ENCODE measurements around the gene MAN1B1.

The MAN1B1 gene

DNA sequence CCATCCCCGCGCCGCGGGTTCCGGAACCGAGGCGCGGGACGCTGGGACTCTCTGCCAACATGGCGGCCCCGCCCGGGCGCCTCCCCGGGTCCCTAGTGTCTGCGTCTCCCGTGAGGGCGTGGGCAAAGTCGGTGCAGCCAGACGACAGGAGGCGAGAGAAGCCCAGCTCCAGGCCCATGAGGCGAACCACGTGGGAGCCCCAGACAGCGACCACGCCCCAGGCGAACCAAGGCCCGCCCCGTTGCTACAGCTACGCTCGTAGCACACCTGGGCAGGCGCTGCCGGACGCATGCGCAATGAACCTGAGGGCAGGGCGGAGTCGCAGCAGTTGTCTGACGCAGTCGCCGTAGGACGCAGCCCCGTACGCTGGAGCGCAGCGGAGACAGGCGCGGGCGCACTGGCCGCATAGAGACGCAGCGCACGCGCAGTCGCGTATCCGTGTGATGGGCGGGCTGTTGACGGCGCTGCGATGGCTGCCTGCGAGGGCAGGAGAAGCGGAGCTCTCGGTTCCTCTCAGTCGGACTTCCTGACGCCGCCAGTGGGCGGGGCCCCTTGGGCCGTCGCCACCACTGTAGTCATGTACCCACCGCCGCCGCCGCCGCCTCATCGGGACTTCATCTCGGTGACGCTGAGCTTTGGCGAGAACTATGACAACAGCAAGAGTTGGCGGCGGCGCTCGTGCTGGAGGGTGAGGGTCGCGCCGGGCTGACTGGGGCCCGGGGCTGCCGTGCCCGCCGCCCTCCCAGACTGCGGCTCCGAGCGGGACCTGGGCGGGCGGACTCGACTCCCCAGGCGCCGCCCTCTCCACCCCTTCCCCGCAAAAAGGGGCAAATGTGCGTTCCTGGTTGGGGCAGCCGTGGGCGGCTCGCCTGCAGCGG is at the start of gene MAN1B1:
Gene MAN1B1 (plus strand): TSS at position 455 of the 878 bp plus-strand sequence. CDS start 15 bp downstream, at position 470.
- peak; percentile 99 for DNase-seq (ENCODE audit: low spot score)

GRCh38 chr9:137037035-137037434 is 49.8 kb upstream of the MAN1B1 start:
- no peak for DNase-seq (ENCODE audit: low spot score)

GRCh38 chr9:137037483-137037882 is 49.3 kb upstream of the MAN1B1 start:
- no peak for DNase-seq (ENCODE audit: low spot score)

- DNase-seq (ENCODE audit: low spot score) = no peak
These were observed 47.9 kb upstream of the MAN1B1 start for GRCh38 chr9:137038916-137039315.

- DNase-seq (ENCODE audit: low spot score) = no peak
These were observed 47.0 kb upstream of the MAN1B1 start for GRCh38 chr9:137039611-137040366.

DNA sequence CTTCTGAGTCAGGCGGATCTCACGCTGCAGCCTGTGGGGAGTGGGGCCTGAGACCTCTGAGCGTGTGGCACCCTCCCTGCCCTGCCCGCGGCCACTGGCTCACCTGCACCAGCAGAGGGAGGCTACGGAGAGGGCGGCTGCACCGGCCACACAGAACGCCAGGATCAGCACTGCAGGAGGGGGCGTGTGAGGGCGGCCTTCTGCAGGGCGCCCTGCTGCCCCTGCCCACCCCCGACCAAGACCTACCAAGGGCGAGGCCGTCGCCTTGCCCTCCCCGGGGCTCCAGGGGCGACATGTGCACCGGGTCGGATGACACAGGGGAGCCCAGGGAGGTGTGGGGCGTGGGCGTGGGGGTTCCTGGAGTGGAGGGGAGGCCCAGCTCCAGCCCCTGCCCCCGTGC is 46.2 kb upstream of the MAN1B1 start:
- no peak for DNase-seq (ENCODE audit: low spot score)

- DNase-seq (ENCODE audit: low spot score) = no peak
These were observed 45.7 kb upstream of the MAN1B1 start for GRCh38 chr9:137041124-137041523.

DNA sequence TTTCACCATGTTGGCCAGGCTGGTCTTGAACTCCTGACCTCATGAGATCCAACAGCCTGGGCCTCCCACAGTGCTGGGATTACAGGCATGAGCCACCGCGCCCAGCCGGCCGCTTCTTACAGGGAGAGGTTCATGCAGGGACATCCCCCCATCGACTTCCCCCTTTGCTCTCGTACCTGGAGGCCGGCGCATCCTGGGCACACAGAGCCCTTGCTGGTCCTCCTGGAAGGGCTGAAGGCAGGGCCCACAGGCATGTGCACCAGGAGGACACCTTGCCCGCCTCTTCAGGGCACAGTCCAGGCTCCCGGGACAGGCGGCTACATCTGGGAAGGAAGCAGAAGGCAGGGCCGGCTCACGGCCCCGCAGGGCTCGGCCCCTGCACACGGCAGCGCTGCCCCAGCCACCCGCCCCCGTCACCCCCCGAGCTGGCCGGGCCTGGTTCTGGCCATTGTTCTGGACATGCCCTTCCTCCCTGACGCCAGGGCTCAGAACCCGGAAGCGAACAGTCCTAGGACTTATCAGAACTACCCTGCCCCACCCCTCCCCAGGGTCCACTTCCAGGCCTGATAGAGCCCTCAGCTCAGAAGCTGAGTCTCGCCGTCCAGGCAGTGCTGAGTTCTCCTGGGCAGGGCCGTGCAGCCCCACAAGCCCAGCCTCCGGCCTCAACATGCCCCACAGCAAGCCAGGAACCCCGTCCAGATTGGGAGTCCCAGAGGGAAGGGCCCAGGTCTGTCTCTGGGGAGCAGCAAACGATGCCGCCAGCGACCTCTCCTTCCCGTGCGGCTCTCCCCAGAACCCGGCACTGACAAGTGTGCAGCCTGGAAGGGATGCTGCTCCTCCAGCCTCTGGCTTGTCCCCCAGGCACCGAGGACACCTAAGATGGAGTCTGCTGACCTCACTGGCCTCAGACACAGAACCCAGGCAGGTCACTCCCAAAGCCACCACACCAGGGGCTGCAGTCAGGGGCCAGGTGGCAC is 43.7 kb upstream of the MAN1B1 start:
- no peak for DNase-seq (ENCODE audit: low spot score)

GRCh38 chr9:137044037-137044436 is 42.7 kb upstream of the MAN1B1 start:
- DNase-seq (ENCODE audit: low spot score) = no peak

DNA sequence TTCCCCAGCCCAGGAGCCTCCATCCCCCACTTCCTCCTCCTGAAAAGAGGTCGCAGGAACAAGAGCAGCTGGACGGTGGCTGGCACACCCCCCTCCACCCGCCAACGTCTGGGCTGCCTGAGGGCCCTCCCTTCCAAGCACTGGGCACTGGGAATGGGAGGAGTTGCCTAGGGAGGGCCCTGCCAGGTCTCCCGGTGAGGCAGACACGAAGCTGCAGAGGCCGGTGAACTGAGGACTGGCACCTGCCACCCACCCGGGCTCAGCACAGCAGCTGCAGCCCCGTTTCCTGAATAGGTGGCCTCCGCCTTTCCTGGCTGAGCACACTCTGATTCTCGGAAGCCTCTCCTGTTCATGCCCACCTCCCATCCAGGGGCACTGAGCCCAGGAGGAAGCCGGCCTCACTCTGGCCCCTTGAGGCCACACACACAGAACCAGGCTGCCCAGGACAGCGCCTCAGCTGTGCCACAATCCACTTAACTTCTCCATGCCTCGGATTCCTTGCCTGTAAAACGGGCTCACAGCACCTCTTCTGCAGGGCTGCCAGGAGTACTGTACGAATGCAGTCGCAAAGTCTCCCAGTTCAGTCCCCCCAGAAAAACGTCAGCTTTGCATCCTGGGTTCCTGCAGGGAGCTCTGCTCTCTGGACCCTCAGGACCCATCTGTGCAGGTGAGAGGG is 42.1 kb upstream of the MAN1B1 start:
- DNase-seq (ENCODE audit: low spot score) = no peak

DNA sequence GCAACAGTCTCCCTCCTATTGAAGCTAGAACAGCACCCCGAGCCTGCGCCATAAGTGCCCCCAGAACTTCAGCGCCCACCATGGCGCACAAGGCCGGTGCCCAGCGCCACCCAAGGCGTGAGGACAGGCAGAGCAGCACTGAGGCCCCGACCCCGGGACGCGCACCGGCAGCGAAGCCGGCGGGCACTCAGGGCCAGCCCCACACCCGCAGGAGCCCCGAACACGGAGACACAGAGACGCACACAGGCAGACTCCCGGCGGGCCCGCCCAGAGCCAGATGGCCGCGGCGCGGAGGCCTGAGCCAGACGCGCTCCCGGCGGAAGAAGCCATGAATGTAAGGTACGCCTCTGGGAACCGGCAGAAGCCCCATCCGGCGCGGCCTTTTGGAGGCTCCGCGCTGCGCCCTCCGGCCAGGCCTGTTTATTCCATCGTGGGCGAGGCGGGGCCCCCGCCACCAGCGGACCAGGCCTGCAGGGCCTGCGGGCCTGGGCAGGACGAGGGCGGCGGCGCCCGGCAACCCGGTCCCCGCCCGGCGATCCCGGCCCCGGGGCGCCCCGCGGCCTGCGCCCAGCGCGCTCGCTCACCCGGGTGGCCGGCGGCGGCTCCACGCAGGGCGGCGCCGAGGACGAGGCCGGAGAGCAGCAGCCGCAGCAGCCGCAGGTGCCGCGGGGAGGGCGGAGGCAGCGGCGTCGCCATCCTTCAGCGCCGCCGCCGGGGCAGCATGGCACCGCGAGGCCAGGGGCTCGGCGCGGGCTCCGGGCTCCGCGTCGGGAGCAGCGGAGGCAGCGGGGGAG is 41.3 kb upstream of the MAN1B1 start:
- DNase-seq (ENCODE audit: low spot score) = peak; percentile 77

DNA sequence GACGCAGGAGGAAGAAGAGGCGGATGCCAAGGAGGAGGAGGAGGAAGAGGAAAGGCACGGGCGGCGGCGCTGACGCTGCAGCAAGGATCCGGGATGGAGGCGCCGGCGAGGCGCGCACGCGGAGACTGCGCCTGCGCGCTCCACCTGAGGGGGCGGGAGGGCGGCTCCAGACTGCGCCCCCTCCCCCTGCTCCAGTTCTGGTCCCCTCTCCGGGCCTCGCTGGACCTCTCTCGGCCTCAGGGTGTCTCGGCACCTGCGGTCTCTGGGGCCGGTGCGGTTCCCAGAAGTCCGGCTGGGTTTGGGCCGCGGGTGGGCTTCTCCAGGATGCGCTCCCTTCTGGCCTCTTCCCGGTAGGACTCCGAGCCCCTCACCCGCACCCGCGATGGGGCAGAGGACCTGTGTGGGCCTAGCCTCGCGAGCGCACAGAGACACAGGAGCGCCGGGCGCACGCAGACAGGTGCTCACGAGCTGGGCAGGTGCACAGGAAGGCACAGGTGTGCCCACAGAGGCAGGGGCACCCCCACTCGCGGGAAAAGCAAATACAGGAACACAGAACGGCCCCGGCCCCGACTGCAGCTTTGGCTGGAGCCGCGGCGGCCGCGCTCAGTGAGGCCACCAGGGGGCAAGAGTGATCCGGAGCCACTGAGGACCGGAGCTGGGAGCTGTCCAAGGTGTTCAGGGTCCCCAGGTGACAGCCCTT is 40.5 kb upstream of the MAN1B1 start, which contains the start of gene NPDC1:
Gene NPDC1 (minus strand): TSS at position 90 of the 700 bp plus-strand sequence. CDS start 188 bp downstream, outside the sequence.
- DNase-seq (ENCODE audit: low spot score) = peak; percentile 92

DNA sequence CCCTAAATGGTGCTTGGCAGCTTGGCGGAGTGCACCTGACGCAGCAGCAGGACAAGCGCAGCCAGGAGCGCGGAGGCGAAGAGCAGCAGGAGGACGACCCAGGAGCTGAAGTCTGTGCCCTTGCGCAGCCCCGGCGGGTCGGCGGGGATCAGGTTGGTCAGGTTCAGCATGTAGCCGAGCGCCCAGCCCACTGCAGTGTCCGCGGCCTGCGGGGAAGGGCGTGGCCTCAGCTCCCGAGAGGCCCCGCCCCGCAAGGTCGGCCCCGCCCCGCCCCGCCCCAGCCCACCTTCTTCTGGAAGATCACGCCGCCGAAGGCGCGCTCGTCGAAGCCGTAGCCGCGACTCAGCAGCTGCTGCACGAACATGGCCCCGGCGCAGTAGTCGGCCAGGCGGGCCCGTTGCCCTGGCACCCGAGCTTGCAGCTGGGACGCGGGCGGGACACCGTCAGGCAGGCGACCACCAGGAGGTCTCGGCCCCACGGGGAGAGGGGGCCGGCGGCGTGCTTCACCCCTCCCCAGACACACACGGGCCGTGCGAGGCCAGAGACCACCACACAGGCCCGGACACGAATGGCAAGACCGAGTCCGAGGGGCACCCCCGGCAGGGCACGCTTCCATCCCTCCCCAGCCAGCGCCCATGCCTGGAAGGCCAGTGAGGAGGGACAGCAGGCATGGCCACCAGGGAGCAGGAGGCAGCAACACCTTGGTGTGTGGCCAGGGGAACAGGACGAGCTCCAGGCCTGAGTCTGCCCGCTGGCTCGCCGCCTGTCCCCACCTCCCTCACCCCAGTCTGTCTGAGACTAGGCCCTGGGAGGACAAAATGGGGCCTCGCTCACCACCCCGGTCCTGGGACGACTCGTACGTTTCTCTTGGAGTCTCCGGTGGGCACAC is 37.9 kb upstream of the MAN1B1 start:
- DNase-seq (ENCODE audit: low spot score) = no peak

DNA sequence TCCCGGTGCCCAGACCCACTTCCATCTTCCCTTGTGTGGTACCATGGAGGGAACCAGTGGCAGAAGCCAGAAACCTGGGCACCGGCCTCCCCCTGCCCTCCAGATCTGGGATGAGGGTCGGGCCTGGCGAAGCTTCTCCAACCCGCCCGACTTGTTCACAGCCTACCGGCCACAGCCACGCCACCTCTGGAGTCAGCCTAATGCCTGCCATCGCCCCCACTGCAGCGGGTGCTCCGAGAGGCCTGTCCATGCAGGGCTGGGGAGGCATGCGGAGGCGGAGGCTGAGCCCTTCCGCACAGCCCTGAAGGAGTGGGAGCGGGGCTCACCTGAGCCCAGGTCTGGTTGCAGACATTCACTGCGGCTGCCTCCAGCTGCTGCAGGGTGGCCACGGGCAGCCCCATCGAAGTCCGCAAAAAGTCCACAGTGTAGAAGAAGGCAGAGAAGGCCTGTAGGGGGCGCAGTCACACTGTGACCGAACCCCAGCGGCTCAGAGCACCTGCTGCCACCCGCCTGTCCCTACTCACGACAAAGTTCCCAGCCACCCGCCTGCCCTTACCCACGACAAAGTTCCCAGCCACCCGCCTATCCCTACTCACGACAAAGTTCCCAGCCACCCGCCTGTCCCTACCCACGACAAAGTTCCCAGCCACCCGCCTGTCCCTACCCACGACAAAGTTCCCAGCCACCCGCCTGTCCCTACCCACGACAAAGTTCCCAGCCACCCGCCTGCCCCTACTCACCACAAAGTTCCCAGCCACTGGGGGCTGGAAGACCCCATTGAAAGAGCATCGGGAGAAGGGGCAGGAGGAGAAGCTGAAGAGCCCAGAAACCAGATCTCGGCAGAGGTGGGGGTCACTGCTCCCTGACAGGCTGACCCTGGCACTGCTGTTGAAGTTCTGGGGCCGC is 37.0 kb upstream of the MAN1B1 start:
- DNase-seq (ENCODE audit: low spot score) = peak; percentile 70

DNA sequence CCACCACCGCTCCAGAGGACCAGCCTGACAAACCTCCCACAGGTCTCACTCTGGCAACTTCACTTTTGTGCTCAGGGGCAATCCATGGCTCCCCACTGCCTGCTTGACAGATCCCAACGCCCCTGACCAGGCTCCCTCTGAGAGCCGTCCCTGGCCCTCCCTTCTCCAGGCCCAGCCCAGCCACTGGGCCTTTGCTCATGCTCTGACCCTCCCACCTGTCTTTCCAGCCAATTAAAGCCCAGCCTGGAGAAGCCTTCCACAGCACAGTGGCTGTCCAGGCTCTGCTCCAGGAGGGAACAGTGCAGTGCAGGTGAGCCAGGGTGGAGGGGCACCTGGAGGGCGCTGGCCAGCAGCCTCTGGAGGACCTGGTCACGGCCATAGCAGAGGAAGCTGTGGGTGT is 36.2 kb upstream of the MAN1B1 start:
- DNase-seq (ENCODE audit: low spot score) = no peak

DNA sequence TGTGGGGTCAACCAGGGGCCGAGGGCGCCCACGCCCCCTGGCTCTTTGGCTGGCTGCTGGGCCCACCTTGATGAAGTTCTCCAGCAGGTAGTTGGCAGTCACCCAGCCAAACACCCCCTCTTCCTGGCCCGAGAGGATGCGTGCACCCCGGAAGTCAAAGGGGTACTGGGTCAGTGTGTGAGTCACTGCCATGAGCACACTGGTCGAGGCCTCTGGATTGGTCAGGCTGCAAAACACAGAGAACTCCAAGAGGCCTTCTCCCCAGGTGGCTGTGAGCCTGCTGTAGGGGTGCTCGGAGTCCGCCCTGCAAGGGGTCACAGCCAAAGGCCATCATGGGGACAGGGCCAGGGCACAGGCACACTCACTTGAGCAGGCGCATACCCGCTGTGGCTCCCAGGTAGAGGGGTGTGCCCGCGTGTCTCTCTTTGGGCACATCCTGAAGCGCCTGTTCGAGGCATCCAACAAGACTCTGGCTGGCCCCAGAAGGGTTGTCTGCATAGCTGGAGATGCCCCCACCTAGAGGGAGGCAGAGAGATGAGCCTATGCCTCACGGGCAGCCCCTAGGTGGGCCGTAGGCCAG is 35.5 kb upstream of the MAN1B1 start:
- no peak for DNase-seq (ENCODE audit: low spot score)

- DNase-seq (ENCODE audit: low spot score) = no peak
These were observed 34.5 kb upstream of the MAN1B1 start for GRCh38 chr9:137052293-137052692.
